HCT116 (cell line): ENCODE measurements around the gene MLYCD. TPM values are rescaled to one million over a fixed set of nuclear protein-coding genes. Genes with fewer than 3 reads are reported as not detected.

Experiments
- CBX3 ChIP-seq: IDR thresholded peaks from 2 replicates; pipeline ENCODE4 v1.6.1; 2012; ENCODE audit warnings: low read depth
- ELF1 ChIP-seq: IDR thresholded peaks from 2 replicates; pipeline ENCODE4 v1.6.1; 2012; ENCODE audit warnings: low read depth, borderline replicate concordance
- EZH2phosphoT487 ChIP-seq: fragments of 200-600 bp; IDR thresholded peaks from 2 replicates; pipeline ENCODE4 v1.6.1; 2018; ENCODE audit warnings: antibody characterized with exemption, borderline replicate concordance
- POLR2A ChIP-seq: IDR thresholded peaks from 2 replicates; pipeline ENCODE4 v1.7.0; 2011; ENCODE audit warnings: borderline replicate concordance; ENCODE audit not compliant: insufficient read depth, insufficient read length; ENCODE audit errors: extremely low read depth
- POLR2AphosphoS5 ChIP-seq: IDR thresholded peaks from 2 replicates; pipeline ENCODE4 v1.6.1; 2011; ENCODE audit warnings: mild to moderate bottlenecking, low read depth, low read length, moderate library complexity
- SIN3A ChIP-seq: IDR thresholded peaks from 2 replicates; pipeline ENCODE4 v1.6.1; 2012; ENCODE audit warnings: low read depth
- ZFX ChIP-seq: fragments of 450-650 bp; IDR thresholded peaks from 2 replicates; pipeline ENCODE4 v1.6.1; 2017
- ZNF274 ChIP-seq: fragments of 200-500 bp; sonication (Bioruptor generic); IDR thresholded peaks from 2 replicates; pipeline ENCODE4 v1.6.1; 2014; ENCODE audit warnings: mild to moderate bottlenecking, low read depth, low read length, inconsistent platforms
- total RNA-seq: library from RNA; stranded (reverse); gene quantifications from one replicate; pipeline ENCODE4 v1.2.1, GENCODE V29; 2021; ENCODE audit not compliant: unreplicated experiment
- TF ChIP-seq, protein P1 (sequence below): IDR thresholded peaks from 2 replicates; pipeline ENCODE4 v1.6.1; 2012; ENCODE audit warnings: low read depth
- TF ChIP-seq, protein P2 (sequence below): IDR thresholded peaks from 2 replicates; pipeline ENCODE4 v1.6.1; 2012
- TF ChIP-seq, protein P3 (sequence below): IDR thresholded peaks from 2 replicates; pipeline ENCODE4 v1.6.1; 2012

Gene MLYCD
- total RNA-seq, 1 experiment from 2014 or later, result 3.9 TPM

DNA sequence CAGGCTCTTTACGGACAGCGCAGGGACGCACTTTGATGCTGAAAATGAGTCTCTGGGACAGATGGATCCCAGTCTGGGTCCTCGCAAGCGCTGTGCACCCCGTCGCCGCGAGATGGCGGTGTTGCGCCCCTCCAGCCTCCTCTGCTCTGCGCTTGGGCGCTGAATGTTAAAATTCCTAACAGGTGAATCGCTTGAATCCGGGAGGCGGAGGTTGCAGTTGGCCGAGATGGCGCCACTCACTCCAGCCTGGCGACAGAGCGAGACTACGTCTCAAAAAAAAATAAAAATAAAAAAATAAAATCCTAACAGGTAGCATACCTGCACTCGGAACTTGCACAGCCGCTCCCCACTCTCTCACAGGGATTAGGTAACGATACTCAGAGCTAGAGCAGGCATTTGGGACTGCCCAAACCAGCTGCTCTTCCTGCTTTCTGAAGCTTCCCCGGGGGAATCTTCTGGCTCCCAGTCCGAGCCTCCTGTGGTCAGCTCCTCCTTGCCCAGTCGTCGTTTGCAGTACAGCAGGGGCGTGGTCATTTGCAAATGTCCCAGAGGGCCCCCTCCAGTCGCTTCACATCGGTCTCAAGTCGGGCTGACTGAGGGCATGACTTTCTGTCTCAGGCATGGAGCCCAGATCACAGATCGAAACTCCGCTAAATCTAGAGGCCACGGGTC, 27.9 kb downstream of the MLYCD start (continued):
- TF ChIP-seq, protein P1, sequence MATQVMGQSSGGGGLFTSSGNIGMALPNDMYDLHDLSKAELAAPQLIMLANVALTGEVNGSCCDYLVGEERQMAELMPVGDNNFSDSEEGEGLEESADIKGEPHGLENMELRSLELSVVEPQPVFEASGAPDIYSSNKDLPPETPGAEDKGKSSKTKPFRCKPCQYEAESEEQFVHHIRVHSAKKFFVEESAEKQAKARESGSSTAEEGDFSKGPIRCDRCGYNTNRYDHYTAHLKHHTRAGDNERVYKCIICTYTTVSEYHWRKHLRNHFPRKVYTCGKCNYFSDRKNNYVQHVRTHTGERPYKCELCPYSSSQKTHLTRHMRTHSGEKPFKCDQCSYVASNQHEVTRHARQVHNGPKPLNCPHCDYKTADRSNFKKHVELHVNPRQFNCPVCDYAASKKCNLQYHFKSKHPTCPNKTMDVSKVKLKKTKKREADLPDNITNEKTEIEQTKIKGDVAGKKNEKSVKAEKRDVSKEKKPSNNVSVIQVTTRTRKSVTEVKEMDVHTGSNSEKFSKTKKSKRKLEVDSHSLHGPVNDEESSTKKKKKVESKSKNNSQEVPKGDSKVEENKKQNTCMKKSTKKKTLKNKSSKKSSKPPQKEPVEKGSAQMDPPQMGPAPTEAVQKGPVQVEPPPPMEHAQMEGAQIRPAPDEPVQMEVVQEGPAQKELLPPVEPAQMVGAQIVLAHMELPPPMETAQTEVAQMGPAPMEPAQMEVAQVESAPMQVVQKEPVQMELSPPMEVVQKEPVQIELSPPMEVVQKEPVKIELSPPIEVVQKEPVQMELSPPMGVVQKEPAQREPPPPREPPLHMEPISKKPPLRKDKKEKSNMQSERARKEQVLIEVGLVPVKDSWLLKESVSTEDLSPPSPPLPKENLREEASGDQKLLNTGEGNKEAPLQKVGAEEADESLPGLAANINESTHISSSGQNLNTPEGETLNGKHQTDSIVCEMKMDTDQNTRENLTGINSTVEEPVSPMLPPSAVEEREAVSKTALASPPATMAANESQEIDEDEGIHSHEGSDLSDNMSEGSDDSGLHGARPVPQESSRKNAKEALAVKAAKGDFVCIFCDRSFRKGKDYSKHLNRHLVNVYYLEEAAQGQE, result no peak
- TF ChIP-seq POLR2A, result peak; percentile 30
- TF ChIP-seq, protein P2, sequence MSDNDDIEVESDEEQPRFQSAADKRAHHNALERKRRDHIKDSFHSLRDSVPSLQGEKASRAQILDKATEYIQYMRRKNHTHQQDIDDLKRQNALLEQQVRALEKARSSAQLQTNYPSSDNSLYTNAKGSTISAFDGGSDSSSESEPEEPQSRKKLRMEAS, result no peak
- no peak for TF ChIP-seq ZFX
- no peak for TF ChIP-seq EZH2phosphoT487
- no peak for TF ChIP-seq CBX3
- no peak for TF ChIP-seq ZNF274
- TF ChIP-seq, protein P3, sequence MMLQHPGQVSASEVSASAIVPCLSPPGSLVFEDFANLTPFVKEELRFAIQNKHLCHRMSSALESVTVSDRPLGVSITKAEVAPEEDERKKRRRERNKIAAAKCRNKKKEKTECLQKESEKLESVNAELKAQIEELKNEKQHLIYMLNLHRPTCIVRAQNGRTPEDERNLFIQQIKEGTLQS, result no peak
- no peak for TF ChIP-seq ELF1
- no peak for TF ChIP-seq SIN3A
- TF ChIP-seq POLR2AphosphoS5, result peak; percentile 91
